ENCODE measurements around the gene LELP1. TPM values are rescaled to one million over a fixed set of nuclear protein-coding genes. Genes with fewer than 3 reads are reported as not detected.
A peak's percentile ranks its signal among the peaks of the same experiment; 100 is the strongest.

LELP1 gene
- total and polyA plus RNA-seq, 9 of the 15 experiments (the other 6 are each of a cell fraction or from before 2014, with no cell fraction given) = not detected

DNA sequence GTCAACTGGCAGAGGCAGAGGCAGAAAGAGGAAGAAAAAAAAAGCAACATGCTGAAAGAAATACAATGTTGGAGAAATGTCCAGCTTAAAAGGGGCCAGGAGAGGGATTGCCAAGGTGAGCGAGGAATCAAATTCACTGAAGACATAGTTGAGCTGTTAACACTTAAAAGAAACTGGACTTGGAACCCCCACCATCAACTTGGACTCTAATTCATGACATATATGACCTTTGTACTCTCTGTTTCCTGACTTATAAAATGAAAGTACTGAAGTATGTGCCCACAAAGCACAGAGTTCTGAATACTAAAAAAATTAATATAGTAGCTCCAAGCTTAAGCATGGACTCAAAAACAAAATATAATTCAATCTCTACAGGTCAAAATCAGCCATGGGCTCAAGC, 30.2 kb downstream of the LELP1 start:
- intact Hi-C loops (cut with micrococcal nuclease) (no loop called here), in situ Hi-C loops (cut with MboI) (no loop called here)
- Histone ChIP-seq H4K20me1 (replicated peaks; ENCODE audit: control insufficient read depth, insufficient read depth, low read length) (no peaks in the 10 kb centered on the region), H3K79me2 (ENCODE audit: control insufficient read depth, insufficient read depth, low read length) (no peaks in the 10 kb centered on the region), H3K27me3 (ENCODE audit: control insufficient read depth in 2 of 2, insufficient read depth in 2 of 2, low read length in 2 of 2) (no peaks in the 10 kb centered on the region; a peak in 1 of 5 replicates), H3K9me3 (replicated peaks; ENCODE audit: control insufficient read depth, insufficient read depth, low read depth, low read length) (no peaks in the 10 kb centered on the region; the same call in 1 of the 2 replicates), H3K4me1 (replicated peaks in 1 of 2; ENCODE audit: control insufficient read depth in 2 of 2, insufficient read depth in 2 of 2, low read length in 2 of 2) (no peaks in the 10 kb centered on the region), H3K9me1 (ENCODE audit: control insufficient read depth, insufficient read depth, low read length) (no peaks in the 10 kb centered on the region), H2AFZ (ENCODE audit: low read depth, low read length) (no peak overlapping the region), H3K4me3 (no peak overlapping the region), H3K9ac (ENCODE audit: insufficient read depth in 1 of 2, low read depth in 2 of 2, low read length in 2 of 2) (no peak overlapping the region), H3K27ac (ENCODE audit: extremely low read depth, low read depth, low read length) (no peak overlapping the region), H3K36me3 (ENCODE audit: control insufficient read depth, insufficient read depth, low read length) (no peaks in the 10 kb centered on the region), H3K4me2 (ENCODE audit: insufficient read depth, low read length) (no peak overlapping the region)
- ChIA-PET POLR2A (interaction anchor here (0.6 to 1.0 kb wide), 2 partner anchors 39 to 327 kb away, joined by 3 to 4 read pairs; no protein-coding TSS in a partner anchor), CTCF (ENCODE audit: low intra/inter-chr PET ratio) (no interaction called here)
- TF ChIP-seq PRPF4 (IDR thresholded peaks at IDR 0.05; ENCODE audit: insufficient read depth, low read depth, low read length, poor library complexity, severe bottlenecking) = no peak
- TF ChIP-seq SPI1 (IDR thresholded peaks at IDR 0.05; ENCODE audit: borderline replicate concordance, low read depth, low read length) = no peak
- TF ChIP-seq ATF1 (CRISPR knock-in tag; IDR thresholded peaks at IDR 0.05) = no peak
- no peak for TF ChIP-seq ATF1 (tag; IDR thresholded peaks at IDR 0.05)
- TF ChIP-seq CC2D1A (IDR thresholded peaks at IDR 0.05) = no peak
- TF ChIP-seq ELF4 (CRISPR knock-in tag; IDR thresholded peaks at IDR 0.05) = no peak
- FAIRE-seq (no peak), ATAC-seq (no peak), DNase-seq (ENCODE audit: extremely low read depth in 1 of 4, low spot score in 3 of 4) (no peak)
- 0% methylated on average over 1 of the region's 1 CpG for WGBS (ENCODE audit: insufficient coverage, low coverage, missing lambda C conversion rate)
- no TSS peak for BruUV-seq (replicated peaks)

DNA sequence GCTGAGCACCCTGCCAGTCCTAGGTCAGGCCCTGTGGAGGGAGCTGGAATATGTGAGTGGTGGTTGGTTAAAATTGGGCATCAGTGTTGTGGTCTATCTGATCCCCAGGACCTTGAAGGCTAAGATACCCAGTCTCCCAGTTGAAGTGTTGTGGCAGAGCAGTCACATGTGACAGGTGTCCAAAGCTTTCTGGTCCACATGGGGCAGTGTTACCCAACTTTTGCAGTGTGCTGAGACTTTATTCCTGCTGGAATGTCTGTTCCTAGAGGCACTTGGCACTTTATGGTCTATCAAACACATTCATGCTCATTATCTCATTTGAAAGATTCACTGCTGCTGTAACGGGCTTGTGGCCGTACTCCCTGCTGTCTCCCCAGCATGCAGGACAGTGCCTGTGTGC, 35.3 kb downstream of the LELP1 start:
- H4K20me1 ChIP-seq (replicated peaks; ENCODE audit: control insufficient read depth, insufficient read depth, low read length) = no peaks in the 10 kb centered on the region
- no peak overlapping the region for H3K27ac ChIP-seq (ENCODE audit: extremely low read depth, low read depth, low read length)
- DNase-seq (ENCODE audit: extremely low read depth in 1 of 4, low spot score in 3 of 4) (peak in 3 of 4 experiments; percentile 14 to 21 (median 15)), FAIRE-seq (peak; percentile 54), ATAC-seq (peak; percentile 67; the same call in 2 of the 3 replicates)
- intact Hi-C loops (cut with micrococcal nuclease) = no loop called here
- no peak overlapping the region for H3K4me3 ChIP-seq
- TF ChIP-seq CTBP1 (IDR thresholded peaks at IDR 0.05; ENCODE audit: borderline replicate concordance) = peak; percentile 11; the same call in 1 of the 2 replicates
- TF ChIP-seq, protein P1, sequence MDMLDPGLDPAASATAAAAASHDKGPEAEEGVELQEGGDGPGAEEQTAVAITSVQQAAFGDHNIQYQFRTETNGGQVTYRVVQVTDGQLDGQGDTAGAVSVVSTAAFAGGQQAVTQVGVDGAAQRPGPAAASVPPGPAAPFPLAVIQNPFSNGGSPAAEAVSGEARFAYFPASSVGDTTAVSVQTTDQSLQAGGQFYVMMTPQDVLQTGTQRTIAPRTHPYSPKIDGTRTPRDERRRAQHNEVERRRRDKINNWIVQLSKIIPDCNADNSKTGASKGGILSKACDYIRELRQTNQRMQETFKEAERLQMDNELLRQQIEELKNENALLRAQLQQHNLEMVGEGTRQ (CRISPR knock-in tag; IDR thresholded peaks at IDR 0.05) = peak; percentile 20; the same call in 1 of the 2 replicates
- TF ChIP-seq, protein P2, sequence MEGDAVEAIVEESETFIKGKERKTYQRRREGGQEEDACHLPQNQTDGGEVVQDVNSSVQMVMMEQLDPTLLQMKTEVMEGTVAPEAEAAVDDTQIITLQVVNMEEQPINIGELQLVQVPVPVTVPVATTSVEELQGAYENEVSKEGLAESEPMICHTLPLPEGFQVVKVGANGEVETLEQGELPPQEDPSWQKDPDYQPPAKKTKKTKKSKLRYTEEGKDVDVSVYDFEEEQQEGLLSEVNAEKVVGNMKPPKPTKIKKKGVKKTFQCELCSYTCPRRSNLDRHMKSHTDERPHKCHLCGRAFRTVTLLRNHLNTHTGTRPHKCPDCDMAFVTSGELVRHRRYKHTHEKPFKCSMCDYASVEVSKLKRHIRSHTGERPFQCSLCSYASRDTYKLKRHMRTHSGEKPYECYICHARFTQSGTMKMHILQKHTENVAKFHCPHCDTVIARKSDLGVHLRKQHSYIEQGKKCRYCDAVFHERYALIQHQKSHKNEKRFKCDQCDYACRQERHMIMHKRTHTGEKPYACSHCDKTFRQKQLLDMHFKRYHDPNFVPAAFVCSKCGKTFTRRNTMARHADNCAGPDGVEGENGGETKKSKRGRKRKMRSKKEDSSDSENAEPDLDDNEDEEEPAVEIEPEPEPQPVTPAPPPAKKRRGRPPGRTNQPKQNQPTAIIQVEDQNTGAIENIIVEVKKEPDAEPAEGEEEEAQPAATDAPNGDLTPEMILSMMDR (IDR thresholded peaks at IDR 0.05 in 2 of 3, conservative IDR thresholded peaks at IDR 0.05 in 1 of 3; ENCODE audit: insufficient read depth in 2 of 3, low read depth in 1 of 3, low read length in 3 of 3) = peak; percentile 16 to 45 (median 37); a peak in 3 of 6 replicates
- no peak for TF ChIP-seq ZBTB1 (CRISPR knock-in tag; IDR thresholded peaks at IDR 0.05; ENCODE audit: borderline replicate concordance, low read depth)
- TF ChIP-seq RAD21 (CRISPR knock-in tag; conservative IDR thresholded peaks at IDR 0.05 in 1 of 2, IDR thresholded peaks at IDR 0.05 in 1 of 2) = peak in 1 of 2 experiments; percentile 25; a peak in 2 of 4 replicates
- no peak for TF ChIP-seq POLR2A (conservative IDR thresholded peaks at IDR 0.05)
- H3K36me3 ChIP-seq (ENCODE audit: control insufficient read depth, insufficient read depth, low read length) = no peaks in the 10 kb centered on the region
- H2AFZ ChIP-seq (ENCODE audit: low read depth, low read length) = no peak overlapping the region
- CTCF ChIA-PET (ENCODE audit: low intra/inter-chr PET ratio) = interaction anchor here (1.1 kb wide), 1 partner anchor 367 kb away, joined by 3 read pairs; no protein-coding TSS in a partner anchor
- H3K4me1 ChIP-seq (replicated peaks in 1 of 2; ENCODE audit: control insufficient read depth in 2 of 2, insufficient read depth in 2 of 2, low read length in 2 of 2) = no peaks in the 10 kb centered on the region; a peak in 1 of 5 replicates
- peaks cover 0 to 11% of the 10 kb centered on the region in 2 experiments; a peak in 2 of 5 replicates for H3K27me3 ChIP-seq (ENCODE audit: control insufficient read depth in 2 of 2, insufficient read depth in 2 of 2, low read length in 2 of 2)
- BruUV-seq (replicated peaks) = no TSS peak
- no peaks in the 10 kb centered on the region for H3K9me1 ChIP-seq (ENCODE audit: control insufficient read depth, insufficient read depth, low read length)
- H3K4me2 ChIP-seq (ENCODE audit: insufficient read depth, low read length) = no peak overlapping the region
- 0% methylated on average over 2 of the region's 2 CpGs for WGBS (ENCODE audit: insufficient coverage, low coverage, missing lambda C conversion rate)
- no peak overlapping the region for H3K9ac ChIP-seq (ENCODE audit: insufficient read depth in 1 of 2, low read depth in 2 of 2, low read length in 2 of 2)
- POLR2A ChIA-PET = interaction anchor here (0.5 to 1.0 kb wide), 2 partner anchors 10 to 24 kb away, joined by 3 to 4 read pairs; no protein-coding TSS in a partner anchor
- in situ Hi-C loops (cut with MboI) = no loop called here
- H3K79me2 ChIP-seq (ENCODE audit: control insufficient read depth, insufficient read depth, low read length) = no peaks in the 10 kb centered on the region
- no peaks in the 10 kb centered on the region for H3K9me3 ChIP-seq (replicated peaks; ENCODE audit: control insufficient read depth, insufficient read depth, low read depth, low read length)
